ENCODE measurements around the gene KIRREL1.
"Not testable (repeated sequence)": the region's sequence is repeated elsewhere in the genome, so short reads cannot be mapped to it uniquely, and the experiment has no call there.

KIRREL1 gene

GRCh38 chr1:158117854-158118704 is 124.6 kb downstream of the KIRREL1 start:
- H3K27me3 ChIP-seq (ENCODE audit: insufficient read depth, low read length), result peaks cover 22% of the 10 kb centered on the region
- peaks cover 18% of the 10 kb centered on the region; the same call in 1 of the 2 replicates for H3K4me1 ChIP-seq (ENCODE audit: insufficient read depth, low read length)
- H3K4me3 ChIP-seq (ENCODE audit: low read length), result 0 out of 2 replicates have a peak overlapping the region, but pooled peaks have one; percentile 8
- no peaks in the 10 kb centered on the region for H3K9me3 ChIP-seq (ENCODE audit: insufficient read depth, low read depth, low read length)
- no peak overlapping the region for H3K9ac ChIP-seq (ENCODE audit: low read depth, low read length)
- H3K27ac ChIP-seq (ENCODE audit: low read length), result no peak overlapping the region
- no peaks in the 10 kb centered on the region for H3K36me3 ChIP-seq (ENCODE audit: insufficient read depth, low read depth, low read length)

- peaks cover 16% of the 10 kb centered on the region; the same call in 1 of the 2 replicates for H3K4me1 ChIP-seq (ENCODE audit: insufficient read depth, low read length)
- H3K9me3 ChIP-seq (ENCODE audit: insufficient read depth, low read depth, low read length), result no peaks in the 10 kb centered on the region
- H3K9ac ChIP-seq (ENCODE audit: low read depth, low read length), result no peak overlapping the region
- H3K27me3 ChIP-seq (ENCODE audit: insufficient read depth, low read length), result peaks cover 18% of the 10 kb centered on the region
- H3K4me3 ChIP-seq (ENCODE audit: low read length), result no peak overlapping the region
- H3K36me3 ChIP-seq (ENCODE audit: insufficient read depth, low read depth, low read length), result no peaks in the 10 kb centered on the region
- H3K27ac ChIP-seq (ENCODE audit: low read length), result no peak overlapping the region
Measured at GRCh38 chr1:158118713-158119402, 125.4 kb downstream of the KIRREL1 start.

GRCh38 chr1:158119976-158120653 is 126.7 kb downstream of the KIRREL1 start:
- H3K27ac ChIP-seq (ENCODE audit: low read length), result no peak overlapping the region
- no peaks in the 10 kb centered on the region for H3K9me3 ChIP-seq (ENCODE audit: insufficient read depth, low read depth, low read length)
- H3K27me3 ChIP-seq (ENCODE audit: insufficient read depth, low read length), result peaks cover 6% of the 10 kb centered on the region
- H3K4me1 ChIP-seq (ENCODE audit: insufficient read depth, low read length), result peaks cover 15% of the 10 kb centered on the region; the same call in 1 of the 2 replicates
- no peaks in the 10 kb centered on the region for H3K36me3 ChIP-seq (ENCODE audit: insufficient read depth, low read depth, low read length)
- H3K9ac ChIP-seq (ENCODE audit: low read depth, low read length), result no peak overlapping the region
- H3K4me3 ChIP-seq (ENCODE audit: low read length), result no peak overlapping the region

GRCh38 chr1:158121604-158122254 is 128.3 kb downstream of the KIRREL1 start:
- H3K4me1 ChIP-seq (ENCODE audit: insufficient read depth, low read length), result peaks cover 15% of the 10 kb centered on the region; the same call in 1 of the 2 replicates
- H3K9ac ChIP-seq (ENCODE audit: low read depth, low read length), result no peak overlapping the region
- H3K9me3 ChIP-seq (ENCODE audit: insufficient read depth, low read depth, low read length), result no peaks in the 10 kb centered on the region
- H3K36me3 ChIP-seq (ENCODE audit: insufficient read depth, low read depth, low read length), result no peaks in the 10 kb centered on the region
- no peaks in the 10 kb centered on the region for H3K27me3 ChIP-seq (ENCODE audit: insufficient read depth, low read length)
- no peak overlapping the region for H3K27ac ChIP-seq (ENCODE audit: low read length)
- H3K4me3 ChIP-seq (ENCODE audit: low read length), result no peak overlapping the region

- no peak overlapping the region for H3K27ac ChIP-seq (ENCODE audit: low read length)
- H3K27me3 ChIP-seq (ENCODE audit: insufficient read depth, low read length), result no peaks in the 10 kb centered on the region
- peaks cover 15% of the 10 kb centered on the region; the same call in 1 of the 2 replicates for H3K4me1 ChIP-seq (ENCODE audit: insufficient read depth, low read length)
- no peak overlapping the region for H3K4me3 ChIP-seq (ENCODE audit: low read length)
- H3K36me3 ChIP-seq (ENCODE audit: insufficient read depth, low read depth, low read length), result no peaks in the 10 kb centered on the region
- H3K9me3 ChIP-seq (ENCODE audit: insufficient read depth, low read depth, low read length), result no peaks in the 10 kb centered on the region
- H3K9ac ChIP-seq (ENCODE audit: low read depth, low read length), result no peak overlapping the region
Measured at GRCh38 chr1:158122833-158123388, 129.5 kb downstream of the KIRREL1 start.

- Histone ChIP-seq H3K36me3 (ENCODE audit: insufficient read depth, low read depth, low read length) (no peaks in the 10 kb centered on the region), H3K4me1 (ENCODE audit: insufficient read depth, low read length) (peaks cover 7% of the 10 kb centered on the region; the same call in 1 of the 2 replicates), H3K27ac (ENCODE audit: low read length) (no peak overlapping the region), H3K9me3 (ENCODE audit: insufficient read depth, low read depth, low read length) (no peaks in the 10 kb centered on the region), H3K9ac (ENCODE audit: low read depth, low read length) (no peak overlapping the region), H3K27me3 (ENCODE audit: insufficient read depth, low read length) (no peaks in the 10 kb centered on the region), H3K4me3 (ENCODE audit: low read length) (no peak overlapping the region)
Measured at GRCh38 chr1:158124034-158124433, 130.6 kb downstream of the KIRREL1 start.

- no peaks in the 10 kb centered on the region for H3K9me3 ChIP-seq (ENCODE audit: insufficient read depth, low read depth, low read length)
- no peak overlapping the region for H3K27ac ChIP-seq (ENCODE audit: low read length)
- H3K4me1 ChIP-seq (ENCODE audit: insufficient read depth, low read length), result peaks cover 6% of the 10 kb centered on the region; the same call in 1 of the 2 replicates
- no peaks in the 10 kb centered on the region for H3K36me3 ChIP-seq (ENCODE audit: insufficient read depth, low read depth, low read length)
- no peak overlapping the region for H3K9ac ChIP-seq (ENCODE audit: low read depth, low read length)
- H3K4me3 ChIP-seq (ENCODE audit: low read length), result no peak overlapping the region
- H3K27me3 ChIP-seq (ENCODE audit: insufficient read depth, low read length), result no peaks in the 10 kb centered on the region
Measured at GRCh38 chr1:158124999-158125398, 131.6 kb downstream of the KIRREL1 start.

GRCh38 chr1:158126425-158126824 is 133.0 kb downstream of the KIRREL1 start:
- no peak overlapping the region for H3K4me3 ChIP-seq (ENCODE audit: low read length)
- no peak overlapping the region for H3K27ac ChIP-seq (ENCODE audit: low read length)
- no peaks in the 10 kb centered on the region for H3K36me3 ChIP-seq (ENCODE audit: insufficient read depth, low read depth, low read length)
- H3K9ac ChIP-seq (ENCODE audit: low read depth, low read length), result no peak overlapping the region
- peaks cover 2% of the 10 kb centered on the region; the same call in 1 of the 2 replicates for H3K4me1 ChIP-seq (ENCODE audit: insufficient read depth, low read length)
- no peaks in the 10 kb centered on the region for H3K27me3 ChIP-seq (ENCODE audit: insufficient read depth, low read length)
- H3K9me3 ChIP-seq (ENCODE audit: insufficient read depth, low read depth, low read length), result no peaks in the 10 kb centered on the region

GRCh38 chr1:158128531-158128930 is 135.1 kb downstream of the KIRREL1 start:
- not testable (repeated sequence) for H3K27ac ChIP-seq (ENCODE audit: low read length); H3K4me3 ChIP-seq (ENCODE audit: low read length); H3K4me1 ChIP-seq (ENCODE audit: insufficient read depth, low read length); H3K9me3 ChIP-seq (ENCODE audit: insufficient read depth, low read depth, low read length); H3K27me3 ChIP-seq (ENCODE audit: insufficient read depth, low read length); H3K36me3 ChIP-seq (ENCODE audit: insufficient read depth, low read depth, low read length); H3K9ac ChIP-seq (ENCODE audit: low read depth, low read length)

- H3K4me1 ChIP-seq (ENCODE audit: insufficient read depth, low read length), result no peaks in the 10 kb centered on the region
- H3K36me3 ChIP-seq (ENCODE audit: insufficient read depth, low read depth, low read length), result no peaks in the 10 kb centered on the region
- no peaks in the 10 kb centered on the region for H3K9me3 ChIP-seq (ENCODE audit: insufficient read depth, low read depth, low read length)
- no peak overlapping the region for H3K9ac ChIP-seq (ENCODE audit: low read depth, low read length)
- no peak overlapping the region for H3K27ac ChIP-seq (ENCODE audit: low read length)
- H3K27me3 ChIP-seq (ENCODE audit: insufficient read depth, low read length), result no peaks in the 10 kb centered on the region
- H3K4me3 ChIP-seq (ENCODE audit: low read length), result no peak overlapping the region
Measured at GRCh38 chr1:158131217-158131616, 137.8 kb downstream of the KIRREL1 start.

GRCh38 chr1:158140764-158141192 is 147.3 kb downstream of the KIRREL1 start:
- Histone ChIP-seq H3K36me3 (ENCODE audit: insufficient read depth, low read depth, low read length) (no peaks in the 10 kb centered on the region), H3K9ac (ENCODE audit: low read depth, low read length) (no peak overlapping the region), H3K4me1 (ENCODE audit: insufficient read depth, low read length) (no peaks in the 10 kb centered on the region), H3K27me3 (ENCODE audit: insufficient read depth, low read length) (no peaks in the 10 kb centered on the region), H3K9me3 (ENCODE audit: insufficient read depth, low read depth, low read length) (no peaks in the 10 kb centered on the region), H3K27ac (ENCODE audit: low read length) (no peak overlapping the region), H3K4me3 (ENCODE audit: low read length) (no peak overlapping the region)

All from iPS-20b (cell line).